ENCODE measurements around the gene RXRA. TPM values are rescaled to one million over a fixed set of nuclear protein-coding genes. Genes with fewer than 3 reads are reported as not detected.
A peak's percentile ranks its signal among the peaks of the same experiment; 100 is the strongest.

The RXRA gene
- total RNA-seq, 1 donor from 2014 or later = 33.4 TPM

- Histone ChIP-seq H2AFZ (ENCODE audit: low read depth, low read length) (no peak overlapping the region), H3K4me3 (ENCODE audit: insufficient read depth, low read depth, low read length) (no peak overlapping the region), H3K9ac (ENCODE audit: low read length) (no peak overlapping the region), H3K27ac (ENCODE audit: low read depth, low read length) (peak overlapping the region; percentile 30), H3K4me1 (ENCODE audit: insufficient read depth, low read length) (peaks cover 31% of the 10 kb centered on the region), H3K79me2 (ENCODE audit: insufficient read depth, low read length) (no peaks in the 10 kb centered on the region), H3K36me3 (ENCODE audit: insufficient read depth, low read length) (no peaks in the 10 kb centered on the region), H3K27me3 (ENCODE audit: insufficient read depth, low read length) (no peaks in the 10 kb centered on the region), H3K4me2 (ENCODE audit: low read length) (peak overlapping the region; percentile 64), H3K9me3 (ENCODE audit: insufficient read depth, low read depth, low read length) (no peaks in the 10 kb centered on the region), H4K20me1 (ENCODE audit: insufficient read depth, low read length) (peaks cover 3% of the 10 kb centered on the region)
- Mint-ChIP-seq H3K9me3 (ENCODE audit: unreplicated experiment) (peaks cover 7% of the 10 kb centered on the region), H3K4me1 (ENCODE audit: low read depth, unreplicated experiment) (peaks cover 45% of the 10 kb centered on the region), H3K27me3 (ENCODE audit: low read depth, unreplicated experiment) (no peaks in the 10 kb centered on the region), H3K36me3 (ENCODE audit: low read depth, unreplicated experiment) (peaks cover 4% of the 10 kb centered on the region), H3K4me3 (ENCODE audit: unreplicated experiment) (no peak overlapping the region), H3K27ac (ENCODE audit: unreplicated experiment) (peak overlapping the region; percentile 86)
- FAIRE-seq (no peak), DNase-seq (ENCODE audit: low read depth) (no peak)
- no peak for TF ChIP-seq EZH2 (IDR thresholded peaks at IDR 0.05; ENCODE audit: insufficient read depth, low read length)
- TF ChIP-seq, protein P1, sequence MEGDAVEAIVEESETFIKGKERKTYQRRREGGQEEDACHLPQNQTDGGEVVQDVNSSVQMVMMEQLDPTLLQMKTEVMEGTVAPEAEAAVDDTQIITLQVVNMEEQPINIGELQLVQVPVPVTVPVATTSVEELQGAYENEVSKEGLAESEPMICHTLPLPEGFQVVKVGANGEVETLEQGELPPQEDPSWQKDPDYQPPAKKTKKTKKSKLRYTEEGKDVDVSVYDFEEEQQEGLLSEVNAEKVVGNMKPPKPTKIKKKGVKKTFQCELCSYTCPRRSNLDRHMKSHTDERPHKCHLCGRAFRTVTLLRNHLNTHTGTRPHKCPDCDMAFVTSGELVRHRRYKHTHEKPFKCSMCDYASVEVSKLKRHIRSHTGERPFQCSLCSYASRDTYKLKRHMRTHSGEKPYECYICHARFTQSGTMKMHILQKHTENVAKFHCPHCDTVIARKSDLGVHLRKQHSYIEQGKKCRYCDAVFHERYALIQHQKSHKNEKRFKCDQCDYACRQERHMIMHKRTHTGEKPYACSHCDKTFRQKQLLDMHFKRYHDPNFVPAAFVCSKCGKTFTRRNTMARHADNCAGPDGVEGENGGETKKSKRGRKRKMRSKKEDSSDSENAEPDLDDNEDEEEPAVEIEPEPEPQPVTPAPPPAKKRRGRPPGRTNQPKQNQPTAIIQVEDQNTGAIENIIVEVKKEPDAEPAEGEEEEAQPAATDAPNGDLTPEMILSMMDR (IDR thresholded peaks at IDR 0.05; ENCODE audit: insufficient read depth, low read depth, low read length) = no peak
Observed at GRCh38 chr9:134318481-134318891, 7.8 kb upstream of the RXRA start.

GRCh38 chr9:134318941-134319305, 7.3 kb upstream of the RXRA start:
- no peak for FAIRE-seq
- H3K27ac ChIP-seq (ENCODE audit: low read depth, low read length) = no peak overlapping the region

More at GRCh38 chr9:134318941-134319305, 7.3 kb upstream of the RXRA start:
- no peak overlapping the region for H3K4me2 ChIP-seq (ENCODE audit: low read length)
- no peak for DNase-seq (ENCODE audit: low read depth)
- H3K9ac ChIP-seq (ENCODE audit: low read length) = no peak overlapping the region
- TF ChIP-seq, protein P1 (IDR thresholded peaks at IDR 0.05; ENCODE audit: insufficient read depth, low read depth, low read length) = no peak
- H3K4me3 Mint-ChIP-seq (ENCODE audit: unreplicated experiment) = no peak overlapping the region
- peak overlapping the region; percentile 86 for H3K27ac Mint-ChIP-seq (ENCODE audit: unreplicated experiment)
- no peaks in the 10 kb centered on the region for H3K79me2 ChIP-seq (ENCODE audit: insufficient read depth, low read length)
- no peak overlapping the region for H3K4me3 ChIP-seq (ENCODE audit: insufficient read depth, low read depth, low read length)
- no peaks in the 10 kb centered on the region for H3K36me3 ChIP-seq (ENCODE audit: insufficient read depth, low read length)
- H2AFZ ChIP-seq (ENCODE audit: low read depth, low read length) = no peak overlapping the region
- H3K9me3 Mint-ChIP-seq (ENCODE audit: unreplicated experiment) = peaks cover 2% of the 10 kb centered on the region
- H4K20me1 ChIP-seq (ENCODE audit: insufficient read depth, low read length) = peaks cover 3% of the 10 kb centered on the region
- no peaks in the 10 kb centered on the region for H3K9me3 ChIP-seq (ENCODE audit: insufficient read depth, low read depth, low read length)
- H3K4me1 Mint-ChIP-seq (ENCODE audit: low read depth, unreplicated experiment) = peaks cover 49% of the 10 kb centered on the region
- H3K27me3 Mint-ChIP-seq (ENCODE audit: low read depth, unreplicated experiment) = no peaks in the 10 kb centered on the region
- H3K27me3 ChIP-seq (ENCODE audit: insufficient read depth, low read length) = no peaks in the 10 kb centered on the region
- H3K4me1 ChIP-seq (ENCODE audit: insufficient read depth, low read length) = peaks cover 35% of the 10 kb centered on the region
- peaks cover 1% of the 10 kb centered on the region for H3K36me3 Mint-ChIP-seq (ENCODE audit: low read depth, unreplicated experiment)

Measured in astrocyte (in vitro differentiated cells and primary cell).